ENCODE data around the gene PRSS38. TPM values are rescaled to one million over a fixed set of nuclear protein-coding genes. Genes with fewer than 3 reads are reported as not detected.

The PRSS38 gene
- total and polyA plus RNA-seq, 2 donors (not counting 3 experiments of a cell fraction or from before 2014, with no cell fraction given): not detected

- H3K27me3 ChIP-seq (ENCODE audit: control insufficient read depth in 2 of 2, insufficient read depth in 2 of 2, low read length in 2 of 2): no peaks in the 10 kb centered on the region
- H3K79me2 ChIP-seq (ENCODE audit: control insufficient read depth, insufficient read depth, low read length): no peaks in the 10 kb centered on the region
- ChIA-PET CTCF (no interaction called here), POLR2A (no interaction called here)
- no peaks in the 10 kb centered on the region for H3K36me3 ChIP-seq (ENCODE audit: control insufficient read depth in 2 of 2, extremely low read depth in 1 of 2, insufficient read depth in 2 of 2, low read length in 2 of 2)
- H3K9me3 ChIP-seq (replicated peaks; ENCODE audit: control insufficient read depth, insufficient read depth, low read length): no peaks in the 10 kb centered on the region
- TF ChIP-seq CTCF (IDR thresholded peaks at IDR 0.05; ENCODE audit: extremely low read depth in 1 of 2, insufficient read depth in 1 of 2, low read depth in 1 of 2, low read length in 2 of 2) (no peak), POLR2AphosphoS5 (IDR thresholded peaks at IDR 0.05; ENCODE audit: insufficient read depth, low read depth, low read length) (no peak), JUN (IDR thresholded peaks at IDR 0.05; ENCODE audit: borderline replicate concordance, insufficient read depth, insufficient read length, low read depth) (no peak), EZH2 (IDR thresholded peaks at IDR 0.05; ENCODE audit: borderline replicate concordance, low read depth, low read length, severe bottlenecking) (no peak), MAX (IDR thresholded peaks at IDR 0.05; ENCODE audit: insufficient read depth, insufficient read length) (no peak), POLR2A (IDR thresholded peaks at IDR 0.05; ENCODE audit: low read depth, low read length) (no peak), FOS (IDR thresholded peaks at IDR 0.05; ENCODE audit: borderline replicate concordance, insufficient read depth, low read length) (no peak), GATA2 (IDR thresholded peaks at IDR 0.05; ENCODE audit: insufficient read depth, insufficient read length, low read depth, low read length) (no peak), MYC (IDR thresholded peaks at IDR 0.05; ENCODE audit: low read depth, low read length) (no peak)
- intact Hi-C loops (cut with micrococcal nuclease): no loop called here
- DNase-seq (ENCODE audit: low read depth, low spot score): no peak
- FAIRE-seq: no peak
- H3K9me1 ChIP-seq (replicated peaks; ENCODE audit: control insufficient read depth, extremely low read depth, insufficient read depth, low read length): no peaks in the 10 kb centered on the region
- BruUV-seq (replicated peaks): no TSS peak
- no peak overlapping the region for H3K9ac ChIP-seq (replicated peaks; ENCODE audit: extremely low read depth, insufficient read depth, low read length)
- no peaks in the 10 kb centered on the region for H4K20me1 ChIP-seq (replicated peaks; ENCODE audit: control insufficient read depth, extremely low read depth, insufficient read depth, low read length)
- H2AFZ ChIP-seq (ENCODE audit: low read depth, low read length): no peak overlapping the region
- no peak overlapping the region for H3K27ac ChIP-seq (ENCODE audit: insufficient read depth, low read depth, low read length)
- H3K4me3 ChIP-seq (replicated peaks in 1 of 3; ENCODE audit: insufficient read depth in 1 of 3, low read depth in 1 of 3, low read length in 3 of 3): no peak overlapping the region
- no peaks in the 10 kb centered on the region for H3K4me1 ChIP-seq (ENCODE audit: control insufficient read depth, extremely low read depth, insufficient read depth, low read length)
- dilution Hi-C loops (cut with MboI; ENCODE audit: extremely low pct_ligation_motif_present, low sequenced_read_pairs): no loop called here
- H3K4me2 ChIP-seq (ENCODE audit: insufficient read depth, low read length): no peak overlapping the region
These were observed 8.1 kb downstream of the PRSS38 start for GRCh38 chr1:227823537-227823936.
